SW480 (cell line): ENCODE measurements around the gene S100PBP.
"Not testable (repeated sequence)": the region's sequence is repeated elsewhere in the genome, so short reads cannot be mapped to it uniquely, and the experiment has no call there.

Experiments used
- DNase-seq: peaks from one replicate; pipeline ENCODE4 v3.0.0-alpha.2; 2016; ENCODE audit warnings: low spot score

S100PBP gene

DNA sequence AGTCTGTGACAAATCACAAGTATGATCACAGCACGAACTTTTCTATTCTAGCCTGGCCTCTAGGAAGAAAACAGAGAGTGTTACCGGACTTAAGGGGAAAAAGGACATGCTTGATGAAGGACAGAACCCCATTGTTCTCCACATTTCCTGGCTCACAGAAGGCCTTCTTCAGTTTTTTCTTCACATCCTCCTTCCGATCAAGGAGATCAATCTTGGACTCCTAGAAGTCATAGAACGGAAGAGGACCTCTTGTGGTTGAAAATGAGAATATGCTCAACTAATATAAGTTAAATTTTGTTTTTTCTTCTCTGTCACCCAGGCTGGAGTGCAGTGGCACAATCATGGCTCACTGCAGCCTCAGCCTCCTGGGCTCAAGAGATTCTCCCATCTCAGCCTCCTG lies 30.6 kb upstream of the S100PBP start:
- no peak for DNase-seq

DNA sequence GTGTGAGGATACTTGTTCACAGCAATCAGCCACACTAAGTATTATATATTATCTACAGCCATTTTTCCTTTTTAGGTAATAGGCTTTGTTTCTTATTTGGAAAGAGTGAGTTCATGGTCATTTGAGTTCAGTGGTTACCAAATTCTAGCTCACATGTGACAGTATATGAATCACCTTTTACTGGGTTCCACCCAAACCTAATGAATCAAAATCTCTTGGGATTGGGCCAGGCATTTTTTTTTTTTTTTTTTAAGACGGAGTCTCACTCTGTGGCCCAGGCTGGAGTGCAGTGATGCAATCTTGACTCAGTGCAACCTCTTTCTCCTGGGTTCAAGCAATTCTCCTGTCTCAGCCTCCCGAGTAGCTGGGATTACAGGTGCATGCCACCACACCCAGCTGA lies 28.1 kb upstream of the S100PBP start:
- not testable (repeated sequence) for DNase-seq

DNA sequence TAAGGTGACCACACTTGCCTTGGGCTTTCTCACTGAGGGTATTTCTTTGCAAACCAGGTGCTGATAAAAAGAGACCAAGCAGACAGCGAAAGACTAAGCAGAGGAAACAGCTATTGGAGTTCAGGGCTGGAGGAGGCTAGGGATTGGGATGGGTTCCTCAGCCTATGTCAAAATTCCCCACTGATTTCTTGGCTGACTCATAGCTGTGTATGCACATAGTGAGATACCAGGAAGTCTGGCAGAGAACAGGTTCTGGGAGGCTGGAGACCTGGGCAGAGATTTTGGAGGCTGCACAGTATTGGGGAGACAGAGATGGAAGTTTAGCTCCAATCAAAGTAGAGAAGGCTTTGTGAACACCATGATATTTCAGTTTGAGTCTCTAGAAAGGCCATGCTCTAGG lies 25.6 kb upstream of the S100PBP start:
- DNase-seq: no peak

DNA sequence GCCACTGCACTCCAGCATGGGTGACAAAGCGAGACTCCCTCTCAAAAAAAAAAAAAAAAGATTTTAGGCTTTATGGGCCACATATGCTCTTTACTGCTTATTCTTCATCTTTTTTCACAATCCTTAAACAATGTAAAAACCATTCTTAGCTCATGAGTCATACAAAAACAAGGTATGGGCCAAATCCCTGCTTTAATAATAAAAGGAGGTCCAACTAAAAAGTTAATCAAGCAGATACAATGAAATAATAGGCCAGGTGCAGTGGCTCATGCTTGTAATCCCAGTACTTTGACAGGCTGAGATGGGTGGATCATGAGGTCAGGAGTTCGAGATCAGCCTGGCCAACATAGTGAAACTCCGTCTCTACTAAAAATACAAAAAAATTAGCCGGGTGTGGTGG lies 21.7 kb upstream of the S100PBP start:
- not testable (repeated sequence) for DNase-seq

DNA sequence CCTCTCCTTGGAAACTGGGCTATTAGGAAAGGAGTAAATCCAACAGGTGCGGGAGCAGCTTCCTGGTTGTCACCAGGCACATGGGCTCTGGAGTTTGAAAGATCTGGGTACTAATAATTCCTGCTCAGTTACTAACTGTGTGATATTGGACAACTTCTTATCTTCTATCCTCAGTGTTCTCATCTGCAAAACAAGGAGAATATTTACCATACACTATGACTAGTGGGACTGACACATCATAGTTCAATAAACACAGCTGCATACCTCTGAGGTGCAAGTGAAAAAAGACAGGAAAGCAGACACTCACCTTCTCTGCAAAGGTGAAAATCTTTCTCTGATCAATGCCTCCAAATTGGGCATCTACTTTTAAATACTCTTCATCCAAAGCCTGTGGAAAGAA lies 20.0 kb upstream of the S100PBP start:
- DNase-seq: no peak

DNA sequence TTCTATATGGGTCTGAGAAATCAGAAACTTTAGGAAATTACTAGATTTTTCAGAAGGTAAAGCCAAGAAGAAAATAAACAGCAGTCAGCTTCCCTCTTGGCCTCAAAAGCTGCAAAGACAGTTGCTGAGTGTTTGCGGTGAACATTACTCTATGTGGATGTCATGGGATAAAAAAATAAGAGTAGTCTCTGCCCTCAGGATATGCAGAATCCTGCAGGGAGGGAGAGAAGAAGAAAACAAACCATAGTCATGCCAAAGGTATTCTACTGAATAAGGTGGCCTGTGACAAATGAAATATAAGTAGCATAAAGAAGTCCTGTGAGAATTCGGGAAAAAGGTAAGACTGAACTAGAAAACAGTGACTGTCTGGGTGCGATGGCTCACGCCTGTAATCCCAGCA lies 19.3 kb upstream of the S100PBP start:
- no peak for DNase-seq

DNA sequence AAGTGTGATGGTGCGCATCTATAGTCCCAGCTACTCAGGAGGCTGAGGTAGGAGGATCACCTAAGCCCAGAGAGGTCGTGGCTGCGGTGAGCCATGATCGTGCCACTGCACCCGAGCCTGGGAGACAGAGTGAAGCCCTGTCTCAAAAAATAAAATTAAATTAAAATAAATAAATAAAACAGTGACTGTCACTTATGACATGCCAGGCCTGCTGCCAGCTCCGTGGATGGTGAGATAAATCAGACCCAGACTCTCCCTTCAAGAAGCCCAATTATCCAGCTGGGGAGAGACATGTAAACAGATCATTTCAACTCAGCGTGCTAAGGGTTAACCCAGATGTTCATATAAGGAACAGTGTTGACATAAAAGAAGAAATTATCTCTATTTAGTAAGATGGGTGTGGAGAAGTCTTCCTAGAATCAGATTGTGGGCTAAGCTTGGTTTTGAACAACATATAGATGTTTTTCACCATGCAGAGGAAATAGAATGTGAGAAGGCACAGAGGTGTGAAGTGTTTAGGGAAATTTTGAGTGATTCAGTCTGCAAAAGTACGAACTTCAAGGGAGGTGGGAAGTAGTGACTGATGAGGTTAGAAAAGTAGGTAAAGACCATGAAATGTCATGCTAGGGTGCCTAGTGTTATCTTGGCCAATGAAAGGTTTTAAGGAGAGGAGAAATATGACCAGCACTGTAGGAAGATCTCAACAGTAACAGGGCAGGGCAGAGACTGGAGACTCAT lies 18.6 kb upstream of the S100PBP start:
- DNase-seq: no peak

DNA sequence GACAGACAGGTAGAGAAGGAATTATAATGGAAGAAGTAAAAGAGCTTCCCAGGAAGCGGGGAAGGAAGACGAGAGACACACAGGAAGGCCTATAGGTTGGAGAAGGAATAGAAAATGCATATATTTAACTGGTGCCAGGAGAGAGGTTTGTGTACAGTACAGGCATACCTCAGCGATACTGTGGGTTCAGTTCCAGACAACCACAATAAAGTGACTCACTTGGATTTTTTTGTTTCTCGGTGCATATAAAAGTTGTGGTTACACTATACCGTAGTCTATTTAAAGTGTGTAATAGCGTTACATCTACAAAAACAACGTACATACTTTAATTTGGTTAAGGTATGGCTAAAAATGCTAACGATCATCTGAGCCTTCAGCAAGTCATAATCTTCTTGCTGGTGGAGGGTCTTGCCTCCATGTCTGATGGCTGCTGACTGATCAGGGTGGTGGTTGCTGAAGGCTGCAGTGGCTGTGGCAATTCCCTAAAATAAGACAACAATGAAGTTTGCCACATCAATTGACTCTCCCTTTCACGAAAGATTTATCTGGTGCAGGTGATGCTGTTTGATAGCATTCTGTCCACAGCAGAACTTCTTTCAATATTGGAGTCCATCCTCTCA lies 16.2 kb upstream of the S100PBP start:
- peak; percentile 49 for DNase-seq

DNA sequence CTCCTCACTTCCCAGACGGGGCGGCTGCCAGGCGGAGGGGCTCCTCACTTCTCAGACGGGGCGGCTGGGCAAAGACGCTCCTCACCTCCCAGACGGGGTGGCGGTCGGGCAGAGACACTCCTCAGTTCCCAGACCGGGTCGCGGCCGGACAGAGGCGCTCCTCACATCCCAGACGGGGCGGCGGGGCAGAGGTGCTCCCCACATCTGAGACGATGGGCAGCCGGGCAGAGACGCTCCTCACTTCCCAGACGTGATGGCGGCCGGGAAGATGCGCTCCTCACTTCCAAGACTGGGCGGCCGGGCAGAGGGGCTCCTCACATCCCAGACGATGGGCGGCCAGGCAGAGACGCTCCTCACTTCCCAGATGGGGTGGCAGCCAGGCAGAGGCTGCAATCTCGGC lies 13.0 kb upstream of the S100PBP start:
- DNase-seq: not testable (repeated sequence)

DNA sequence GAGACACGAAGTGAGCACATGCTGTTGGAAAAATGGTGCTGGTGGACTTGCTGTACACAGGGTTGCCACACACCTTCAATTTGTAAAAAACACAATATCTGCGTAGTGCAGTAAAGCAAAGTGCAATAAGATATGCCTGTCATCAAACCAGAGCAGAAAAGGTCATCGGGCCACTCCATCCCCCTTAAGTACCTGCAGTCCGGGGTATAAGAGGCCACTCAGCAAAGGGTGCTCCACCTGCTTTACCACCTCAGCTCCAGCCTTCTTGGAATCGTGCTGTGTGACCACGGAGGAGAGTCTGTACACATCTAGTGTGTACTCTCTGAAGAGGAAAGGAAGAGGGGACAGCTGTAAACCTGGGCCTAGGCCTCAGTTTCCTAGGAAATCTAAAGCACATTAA lies 11.2 kb upstream of the S100PBP start:
- no peak for DNase-seq

DNA sequence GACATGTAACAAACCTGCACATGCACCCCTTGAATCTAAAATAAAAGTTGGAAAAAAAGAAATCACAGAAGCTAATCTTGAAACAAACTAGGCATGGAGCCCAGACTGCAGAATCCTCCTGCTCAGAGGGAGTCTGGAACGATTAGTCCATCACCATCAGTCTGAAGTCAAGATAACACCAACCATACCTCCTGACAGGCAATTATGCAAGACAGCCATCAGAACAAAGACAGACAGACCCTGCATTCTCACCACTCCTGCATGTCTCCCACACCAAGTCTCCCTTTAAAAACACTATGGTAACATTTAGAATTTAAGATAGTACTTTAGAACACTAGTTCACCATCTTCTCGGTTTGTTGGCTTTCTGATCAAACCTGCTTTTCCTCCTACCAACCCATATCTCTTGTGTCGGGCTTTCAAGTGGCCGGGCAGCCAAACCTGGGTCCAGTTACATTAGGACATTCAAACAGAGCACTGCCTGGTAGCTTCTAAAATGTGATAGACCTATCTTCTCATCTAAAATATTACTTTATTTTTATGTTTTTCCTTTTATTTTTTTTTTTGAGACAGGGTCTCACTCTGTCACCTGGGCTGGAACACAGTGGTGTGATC lies 10.4 kb upstream of the S100PBP start:
- DNase-seq: no peak

DNA sequence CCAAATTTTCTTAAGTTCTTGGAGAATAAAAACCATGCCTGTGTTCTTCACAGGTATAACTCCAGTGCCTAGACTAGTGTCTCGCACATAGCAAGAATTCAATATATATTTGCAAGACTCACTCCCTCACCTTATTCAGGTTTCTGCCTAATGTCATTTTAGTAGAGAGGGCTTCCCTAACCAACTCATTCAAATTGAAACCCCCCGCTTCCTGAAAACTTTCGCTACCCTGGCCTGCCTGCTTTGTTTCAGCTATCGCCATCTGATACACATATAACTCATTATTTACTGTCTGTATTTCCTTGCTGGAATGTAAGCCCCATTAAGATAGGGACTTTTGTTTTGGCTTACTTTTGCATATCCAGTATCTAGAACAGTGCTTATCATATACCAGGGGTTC lies 8.9 kb upstream of the S100PBP start:
- DNase-seq: no peak

DNA sequence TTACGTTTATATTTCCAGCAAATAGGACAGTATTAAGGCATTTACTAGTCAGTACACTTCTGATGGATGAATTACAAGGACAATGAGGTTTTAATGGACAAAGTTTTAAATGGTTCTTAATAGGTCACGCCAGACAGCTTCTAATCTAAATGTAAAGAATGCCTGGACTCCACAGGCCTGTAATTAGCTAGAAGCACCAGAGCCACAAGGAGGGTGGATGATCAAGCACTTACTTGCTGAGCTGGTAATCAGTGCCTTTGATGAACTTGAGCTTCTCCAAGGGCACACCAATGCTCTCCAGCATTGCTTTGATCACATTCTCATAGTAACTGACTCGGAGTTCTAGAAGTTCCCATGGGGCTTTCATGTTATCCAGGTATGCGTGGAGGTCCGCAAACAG lies 7.1 kb upstream of the S100PBP start:
- no peak for DNase-seq

DNA sequence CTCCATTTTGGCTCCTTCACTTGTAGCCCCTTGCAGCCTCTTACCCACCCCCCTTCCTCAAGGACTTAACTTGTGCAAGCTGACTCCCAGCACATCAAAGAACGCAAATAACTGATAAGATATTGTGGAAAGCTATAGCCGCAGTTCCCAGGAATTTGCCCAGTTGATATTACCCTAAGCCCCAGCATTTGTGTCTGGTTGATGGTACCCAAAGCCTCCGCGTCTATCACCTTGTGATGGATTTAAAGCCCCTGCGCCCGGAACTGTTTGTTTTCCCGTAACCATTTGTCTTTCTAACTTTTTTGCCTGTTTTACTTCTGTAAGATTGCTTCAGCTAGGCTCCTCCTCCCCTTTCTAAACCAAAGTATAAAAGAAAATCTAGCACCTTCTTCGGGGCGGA lies 6.2 kb upstream of the S100PBP start:
- no peak for DNase-seq

DNA sequence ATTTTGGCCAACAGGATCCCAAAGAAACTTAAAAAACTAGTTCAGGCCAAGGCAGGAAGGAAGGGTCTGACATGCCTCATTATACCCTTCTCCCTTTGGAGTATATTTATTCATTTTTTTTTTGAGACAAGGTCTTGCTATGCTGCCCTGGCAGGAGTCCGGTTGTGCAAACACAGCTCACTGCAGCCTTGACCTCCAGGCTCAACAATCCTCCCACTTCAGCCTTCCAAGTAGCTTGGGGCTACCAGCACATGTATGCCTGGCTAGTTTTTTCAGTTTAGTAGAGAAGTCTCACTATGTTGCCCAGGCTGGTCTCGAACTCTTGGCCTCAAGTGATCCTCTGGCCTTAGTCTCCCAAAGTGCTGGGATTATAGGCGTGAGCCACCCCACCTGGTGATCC lies 5.5 kb upstream of the S100PBP start:
- no peak for DNase-seq

DNA sequence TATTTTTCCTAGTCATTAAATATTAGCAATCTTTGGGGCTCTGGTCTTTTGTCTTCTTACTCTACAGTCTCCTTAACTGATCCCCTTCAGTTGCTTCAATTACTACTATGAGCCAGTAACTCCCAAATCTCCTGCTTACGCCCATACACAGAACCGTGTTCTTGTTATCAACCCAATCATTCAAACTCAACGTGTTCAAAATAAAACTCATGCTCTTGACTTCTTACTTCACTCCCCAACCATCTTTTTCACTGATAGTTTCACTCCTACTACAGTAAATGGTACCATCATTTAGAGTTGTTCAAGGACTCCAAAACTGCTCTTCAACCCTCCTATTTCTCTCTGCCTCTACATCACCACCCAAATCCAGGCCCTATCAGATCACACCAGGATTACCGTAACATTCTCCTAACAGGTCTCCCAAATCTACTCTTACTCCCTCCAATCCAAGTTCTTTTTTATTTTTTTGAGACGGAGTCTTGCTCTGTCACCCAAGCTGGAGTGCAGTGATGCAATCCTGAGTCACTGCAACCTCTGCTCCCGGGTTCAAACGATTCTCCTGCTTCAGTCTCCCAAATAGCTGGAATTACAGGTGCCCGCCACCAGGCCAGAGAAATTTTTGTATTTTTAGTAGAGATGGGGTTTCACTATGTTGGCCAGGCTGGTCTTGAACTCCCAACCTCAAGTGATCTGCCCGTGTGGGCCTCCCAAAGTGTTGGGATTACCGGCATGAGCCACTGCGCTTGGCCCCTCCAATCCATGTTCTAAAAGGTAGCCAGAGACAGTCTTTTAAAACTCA lies 3.3 kb upstream of the S100PBP start:
- DNase-seq: no peak

DNA sequence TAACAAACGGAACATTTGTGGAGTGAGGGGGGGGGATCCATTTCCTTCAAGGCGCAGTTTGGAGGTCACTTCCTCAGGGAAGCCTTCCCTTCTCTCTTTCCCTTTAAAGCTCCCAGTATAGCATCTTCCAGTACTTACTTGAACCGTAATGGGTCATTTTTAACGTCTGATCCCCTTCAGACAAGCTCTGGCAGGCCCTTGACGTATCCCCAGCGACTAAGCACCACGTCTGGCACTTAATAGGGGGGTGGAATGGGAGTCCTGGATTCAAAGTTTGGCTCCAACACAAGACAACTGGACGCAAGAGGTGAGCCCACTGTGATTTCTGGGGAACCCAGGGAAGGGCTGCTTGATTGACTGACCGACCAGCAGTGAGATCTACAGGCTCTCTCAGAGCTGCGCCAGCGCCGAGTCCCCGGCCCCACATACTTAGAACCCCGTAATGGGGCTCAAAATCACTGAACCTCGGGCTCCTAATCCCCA lies 736 bp upstream of the S100PBP start:
- DNase-seq: peak; percentile 18

DNA sequence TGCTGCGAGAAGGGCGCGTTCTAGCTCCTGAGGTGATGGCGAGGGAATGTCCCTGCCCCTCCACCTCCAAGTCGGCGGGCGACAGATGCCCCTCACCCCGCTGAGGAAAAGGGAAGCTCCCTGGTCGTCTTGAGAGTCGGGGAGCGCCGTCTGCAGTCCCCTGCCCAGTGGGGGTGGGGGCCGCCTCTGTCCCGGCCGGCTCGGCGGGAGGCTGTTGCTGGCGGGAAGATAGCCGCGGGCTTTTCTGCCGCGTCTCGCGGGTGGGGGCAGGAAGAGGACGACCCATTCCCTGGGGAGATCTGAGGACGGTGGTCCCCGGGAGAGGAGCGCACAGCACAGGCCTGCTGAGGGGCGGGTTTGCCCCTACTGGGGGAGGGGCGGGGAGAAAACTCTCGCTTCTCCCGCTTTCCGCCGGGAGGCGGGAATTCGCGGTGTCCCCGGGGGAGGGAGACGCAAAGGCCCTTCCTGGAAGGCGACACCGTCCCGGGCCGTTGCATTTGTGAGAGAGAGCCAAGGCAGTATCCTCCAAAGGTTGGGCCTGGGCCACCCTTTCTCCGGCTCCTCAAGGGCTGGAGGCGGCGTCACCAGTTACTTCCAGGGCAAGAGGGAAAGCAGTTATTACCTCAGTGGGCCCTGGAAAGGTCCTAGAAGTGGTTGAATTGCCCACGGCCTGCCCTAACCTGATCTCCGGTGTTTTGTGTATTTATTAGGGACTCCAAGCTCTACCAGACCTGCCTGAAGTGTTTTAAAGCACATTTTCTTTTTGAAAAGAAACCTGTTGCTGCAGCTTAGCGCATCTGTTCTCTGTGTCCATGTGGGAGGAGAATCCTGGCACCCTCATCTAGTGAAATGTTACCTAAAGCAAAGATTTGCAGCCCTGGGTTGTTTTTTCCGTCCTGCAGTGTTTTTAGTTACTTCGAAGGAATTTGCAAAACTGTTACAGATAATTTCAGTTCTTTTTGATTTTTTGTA lies 648 bp downstream of the S100PBP start:
- peak; percentile 52 for DNase-seq

DNA sequence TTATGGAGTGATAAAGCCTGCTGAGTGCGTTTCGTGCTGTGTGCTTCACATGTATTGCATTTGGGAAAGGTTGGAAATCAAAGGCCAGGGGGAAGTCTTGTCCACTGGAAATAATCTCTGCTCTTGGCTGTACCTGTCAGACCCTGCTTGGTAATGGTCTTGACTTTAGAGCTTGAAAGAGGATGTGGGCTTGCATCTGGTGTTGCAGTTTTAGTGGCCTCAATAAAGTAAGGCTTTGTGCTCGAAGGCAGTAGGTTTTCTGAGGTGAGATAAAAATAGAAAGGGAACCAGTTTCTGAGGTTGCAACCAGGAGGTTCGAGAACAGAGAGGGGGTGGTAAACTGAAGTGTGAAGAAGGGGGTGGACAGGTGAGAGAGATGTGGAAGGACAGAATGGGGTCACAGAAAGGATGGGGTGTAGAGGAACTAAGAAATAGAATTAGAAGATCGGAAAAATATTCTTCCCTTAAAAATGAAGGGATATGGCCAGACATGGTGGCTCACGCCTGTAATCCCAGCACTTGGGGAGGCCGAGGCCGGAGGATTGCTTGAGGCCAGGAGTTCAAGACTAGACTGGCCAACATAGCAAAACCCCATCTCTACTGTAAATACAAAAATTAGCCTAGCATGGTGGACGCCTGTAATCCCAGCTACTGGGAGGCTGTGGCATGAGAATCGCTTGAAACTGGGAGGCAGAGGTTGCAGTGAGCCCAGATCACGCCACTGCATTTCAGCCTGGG lies 1.5 kb downstream of the S100PBP start:
- DNase-seq: no peak

DNA sequence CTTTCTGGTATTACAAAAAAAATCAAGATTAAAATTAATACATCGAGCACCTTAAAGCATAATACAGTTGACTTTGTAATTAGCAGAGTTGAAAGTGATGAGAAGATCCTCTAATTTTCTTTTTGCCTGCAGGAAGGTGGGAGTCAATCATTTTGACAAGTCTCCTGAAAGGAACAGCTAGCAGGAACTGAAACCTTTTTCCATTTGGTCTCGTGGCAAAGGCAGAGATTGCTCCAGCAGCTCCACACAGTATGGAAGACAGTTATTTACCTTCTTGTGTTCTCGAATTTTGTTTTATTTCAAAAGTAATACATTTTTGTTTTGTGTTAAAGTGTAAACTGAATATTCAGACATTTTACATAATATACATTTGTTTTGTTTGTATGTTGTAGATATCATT lies 7.7 kb downstream of the S100PBP start:
- DNase-seq: no peak

DNA sequence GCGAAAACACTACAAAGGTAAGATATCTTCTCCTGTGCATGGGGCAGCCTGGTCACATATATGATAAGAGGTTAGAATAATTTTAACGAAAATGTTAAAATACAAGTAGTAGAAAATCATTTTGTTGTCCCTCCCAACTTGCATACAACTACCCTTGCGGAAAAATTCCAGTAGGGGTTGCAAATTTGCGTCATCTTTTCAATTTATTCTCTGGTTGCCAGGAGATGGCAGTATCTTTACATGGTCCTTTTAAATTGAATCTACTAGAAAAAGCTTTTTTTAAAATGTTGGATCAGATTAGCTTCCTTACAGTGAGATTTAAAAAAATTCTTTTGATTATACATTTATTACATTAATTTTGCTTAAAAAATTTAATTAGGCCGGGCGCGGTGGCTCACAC lies 10.9 kb downstream of the S100PBP start:
- no peak for DNase-seq
